HG02840 (cell line): Measurements from ENCODE around the gene RFTN1.

Experiments
- ATAC-seq: cut with Tn5 transposase; IDR thresholded peaks from one replicate; pipeline ENCODE4 v1.9.1; 2021; ENCODE audit warnings: mild to moderate bottlenecking, moderate library complexity, moderate number of reproducible peaks; ENCODE audit not compliant: unreplicated experiment, low FRiP score

RFTN1 gene

DNA sequence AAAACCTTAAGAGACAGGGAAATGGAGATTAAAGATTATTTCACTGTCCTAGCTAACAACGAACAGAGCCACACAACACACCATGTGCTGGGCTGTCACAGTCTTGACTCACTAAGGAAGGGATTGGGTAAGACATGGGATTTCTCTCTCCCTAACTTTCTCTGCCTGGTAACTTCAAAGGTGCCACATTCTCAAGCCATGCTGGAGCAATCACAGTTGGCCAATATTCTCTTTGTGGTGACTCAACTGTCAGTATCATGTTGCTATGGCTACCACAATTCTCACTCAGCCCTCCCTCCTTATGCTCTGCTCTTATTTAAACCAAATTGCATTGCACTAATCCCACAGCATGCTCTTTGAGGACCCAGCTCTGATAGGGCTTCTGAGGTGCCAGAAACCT, 174.5 kb downstream of the RFTN1 start:
- ATAC-seq, result no peak

DNA sequence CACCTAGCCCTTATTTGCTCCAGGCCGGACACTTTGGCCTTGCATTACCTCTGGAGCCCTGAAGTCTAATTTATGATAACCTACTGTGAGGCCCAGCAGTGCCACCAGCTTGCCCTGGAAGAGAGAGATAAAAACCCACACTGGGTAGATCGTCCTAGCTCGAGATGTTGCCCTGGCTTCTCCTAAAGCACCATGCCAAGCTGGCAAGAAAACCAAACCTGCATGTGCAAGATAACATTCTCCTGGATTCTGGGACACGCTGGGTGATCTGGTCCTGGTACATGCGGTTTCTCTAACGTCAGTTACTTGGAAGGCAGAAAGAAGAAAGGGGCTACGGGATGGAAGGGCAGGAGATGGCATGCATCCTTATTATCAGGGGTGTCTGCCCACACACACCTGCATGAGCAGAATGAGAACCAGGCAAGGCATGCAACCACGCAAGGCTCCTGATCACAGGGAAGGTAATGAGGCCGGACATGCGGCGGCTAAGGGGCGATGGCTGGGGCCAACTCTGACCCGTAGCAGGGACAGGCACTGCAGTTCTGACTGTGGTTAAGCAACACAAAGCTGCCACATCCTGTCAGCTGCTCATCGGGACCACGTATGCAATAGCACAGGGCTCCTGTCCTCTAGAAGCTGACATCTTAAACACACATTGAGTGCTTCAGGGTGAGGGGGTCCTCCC, 175.5 kb downstream of the RFTN1 start:
- ATAC-seq, result peak; percentile 78

DNA sequence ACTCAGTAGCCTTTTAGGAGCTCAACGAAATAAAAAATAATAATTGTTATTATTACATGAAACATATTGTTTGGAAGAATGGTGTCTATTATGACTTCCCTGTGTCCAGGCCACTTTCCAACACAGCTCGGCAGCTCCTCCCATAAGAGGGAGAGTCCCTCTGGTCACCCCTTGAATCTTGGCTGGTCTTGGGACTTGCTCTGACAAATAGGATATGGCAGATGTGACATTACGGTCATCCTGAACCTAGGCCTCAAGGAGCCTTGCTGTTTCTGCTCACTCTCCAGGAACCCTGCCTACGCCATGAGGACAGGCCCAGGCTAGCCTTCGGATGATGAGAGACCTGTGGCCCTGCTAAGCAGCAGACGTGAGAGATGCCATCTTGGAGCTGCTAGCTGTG, 176.7 kb downstream of the RFTN1 start:
- no peak for ATAC-seq

- no peak for ATAC-seq
These were observed 177.5 kb downstream of the RFTN1 start for GRCh38 chr3:16335772-16336645.

- no peak for ATAC-seq
These were observed 178.2 kb downstream of the RFTN1 start for GRCh38 chr3:16335333-16335732.

DNA sequence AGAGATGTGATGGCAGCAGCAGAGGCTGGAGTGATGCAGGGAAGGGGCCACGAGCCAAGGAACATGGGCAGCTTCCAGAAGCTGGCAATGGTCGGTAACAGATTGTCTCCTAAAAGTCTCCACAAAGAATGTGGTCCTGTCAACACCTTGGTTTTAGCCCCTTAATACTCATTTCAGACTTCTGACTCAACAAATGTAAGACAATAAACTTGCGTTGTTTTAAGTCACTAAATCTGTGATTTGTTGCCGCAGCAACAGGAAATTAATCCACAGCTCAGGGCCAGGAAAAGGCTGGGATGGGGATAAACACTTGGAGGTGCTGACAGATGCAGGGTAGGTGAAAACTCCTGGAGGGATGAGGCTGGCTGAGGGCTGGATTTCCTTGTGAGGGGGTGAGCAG, 178.6 kb downstream of the RFTN1 start:
- no peak for ATAC-seq

GRCh38 chr3:16332904-16333426, 180.5 kb downstream of the RFTN1 start:
- ATAC-seq, result no peak

GRCh38 chr3:16331319-16331883, 182.1 kb downstream of the RFTN1 start:
- ATAC-seq, result no peak

GRCh38 chr3:16330351-16330750, 183.1 kb downstream of the RFTN1 start:
- ATAC-seq, result no peak

DNA sequence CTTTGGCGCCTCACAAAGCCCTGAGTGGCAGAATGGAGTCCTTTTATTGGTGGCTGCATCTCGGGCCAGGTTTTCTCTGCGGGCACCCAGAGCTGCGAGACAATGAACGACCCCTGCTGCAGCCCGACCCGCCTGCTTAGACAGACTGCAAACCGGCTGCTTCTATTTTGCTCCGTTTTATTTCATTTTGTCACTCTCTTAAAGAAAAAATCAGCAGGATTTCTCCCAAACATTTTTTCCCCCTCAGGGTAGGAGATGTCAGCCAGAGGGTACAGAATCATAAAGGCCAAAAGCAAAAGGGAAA, 183.7 kb downstream of the RFTN1 start:
- no peak for ATAC-seq

GRCh38 chr3:16329036-16329825, 184.3 kb downstream of the RFTN1 start:
- no peak for ATAC-seq

DNA sequence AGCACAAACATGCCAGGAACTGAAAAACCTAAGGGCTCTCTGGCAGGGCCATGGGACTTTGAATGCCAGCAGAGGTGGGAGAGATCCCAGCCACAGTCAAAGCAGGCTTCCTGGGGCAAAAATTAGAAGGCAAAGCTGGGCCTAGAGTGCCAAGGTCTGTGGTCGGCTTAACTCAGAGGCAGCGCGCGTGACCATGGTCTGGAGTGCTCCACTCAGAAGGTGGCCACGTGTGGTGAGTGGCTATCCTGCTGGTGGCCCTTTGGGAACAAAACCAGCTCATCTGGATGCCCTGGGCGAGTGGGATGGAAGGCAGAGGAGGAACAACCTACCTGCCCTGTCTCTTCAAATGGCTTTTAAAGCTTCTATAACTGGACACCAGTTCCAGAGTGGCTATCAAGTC, 185.4 kb downstream of the RFTN1 start:
- no peak for ATAC-seq

GRCh38 chr3:16326724-16327349, 186.7 kb downstream of the RFTN1 start:
- no peak for ATAC-seq

DNA sequence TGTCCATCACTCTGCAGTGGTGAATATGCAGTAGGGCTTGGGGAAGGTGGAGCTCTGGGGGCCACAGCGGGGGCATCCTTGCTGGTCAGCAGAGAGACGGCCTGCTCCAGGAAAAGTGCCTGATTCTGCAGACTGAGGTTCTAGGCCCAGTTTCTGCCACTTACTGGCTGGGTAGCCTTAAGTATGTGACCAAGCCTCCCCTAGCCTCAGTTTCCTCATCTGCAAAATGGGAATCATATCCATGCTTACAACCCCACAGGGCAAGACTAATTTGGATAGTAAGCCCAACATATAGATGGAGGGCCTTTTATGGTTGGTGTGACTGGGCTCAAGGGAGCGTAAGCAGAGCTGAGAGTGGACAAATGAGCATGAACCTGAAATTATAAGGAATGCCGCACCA, 187.6 kb downstream of the RFTN1 start:
- ATAC-seq, result no peak

- no peak for ATAC-seq
These were observed 189.8 kb downstream of the RFTN1 start for GRCh38 chr3:16323737-16324136.

DNA sequence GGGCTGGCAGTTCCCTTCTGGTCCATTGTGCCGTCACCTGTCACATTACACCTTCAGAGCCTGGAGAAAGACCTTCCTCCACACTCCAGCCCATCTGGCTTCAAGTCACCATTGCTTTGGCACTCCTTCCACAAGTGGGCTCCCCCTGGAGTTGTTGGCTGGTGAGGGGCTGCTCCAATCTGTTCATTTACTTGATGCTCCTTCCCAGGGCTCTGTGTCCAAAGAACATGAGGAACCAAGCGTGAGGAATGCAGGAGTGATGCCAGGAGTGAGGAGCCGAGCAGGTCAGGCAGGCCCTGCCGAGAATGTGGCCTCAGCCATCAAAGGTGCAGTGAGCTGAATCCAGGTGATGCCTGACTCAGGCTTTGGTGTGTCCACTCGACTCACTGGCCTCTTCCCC, 191.3 kb downstream of the RFTN1 start:
- ATAC-seq, result no peak

GRCh38 chr3:16320711-16321110, 192.8 kb downstream of the RFTN1 start:
- ATAC-seq, result no peak

- no peak for ATAC-seq
These were observed 193.8 kb downstream of the RFTN1 start for GRCh38 chr3:16319723-16320122.

GRCh38 chr3:16319307-16319706, 194.2 kb downstream of the RFTN1 start:
- ATAC-seq, result no peak

DNA sequence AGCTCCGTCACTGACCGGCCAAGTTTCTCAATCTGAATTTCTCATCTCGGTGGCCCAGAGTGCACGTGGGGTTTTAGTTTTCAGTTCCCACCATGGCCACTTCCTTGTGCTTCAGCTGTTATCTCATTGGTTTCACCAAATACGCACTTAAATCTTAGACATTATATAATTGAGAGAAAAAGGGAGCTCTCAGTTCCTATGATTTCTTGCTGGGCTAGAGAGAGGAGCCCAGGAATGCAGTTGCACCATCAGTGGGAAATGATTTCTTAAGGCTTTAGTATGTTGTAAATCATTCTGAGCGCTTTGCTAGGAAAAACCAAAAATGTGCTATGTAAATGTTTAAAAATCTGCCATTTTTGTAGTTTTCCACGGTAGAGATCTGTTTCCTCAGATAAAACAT, 195.3 kb downstream of the RFTN1 start:
- ATAC-seq, result no peak
